Activated T-helper 17 cell treated with anti-CD3 and anti-CD28 coated beads, Interleukin-2, amount 50 U/mL, for 72 hours (primary cell): ENCODE results near the gene DSC2. TPM values are rescaled to one million over a fixed set of nuclear protein-coding genes. Genes with fewer than 3 reads are reported as not detected.

Experiments
- ATAC-seq: fragments of 150-1000 bp; cut with Tn5 transposase; replicated peaks from 2 replicates; pipeline ENCODE4 v1.10.0; 2021; ENCODE audit warnings: mild to moderate bottlenecking, moderate library complexity
- H3K27ac Mint-ChIP-seq: one replicate; pipeline ENCODE4 v1.8.0; 2022; ENCODE audit warnings: mixed read lengths
- H3K27me3 Mint-ChIP-seq: one replicate; pipeline ENCODE4 v1.8.0; 2022; ENCODE audit warnings: mixed read lengths
- H3K36me3 Mint-ChIP-seq: one replicate; pipeline ENCODE4 v1.8.0; 2022; ENCODE audit warnings: low read depth, mild to moderate bottlenecking, mixed read lengths
- H3K4me1 Mint-ChIP-seq: one replicate; pipeline ENCODE4 v1.8.0; 2022; ENCODE audit warnings: mixed read lengths
- H3K4me3 Mint-ChIP-seq: one replicate; pipeline ENCODE4 v1.8.0; 2022; ENCODE audit warnings: mild to moderate bottlenecking, mixed read lengths
- H3K9me3 Mint-ChIP-seq: one replicate; pipeline ENCODE4 v1.8.0; 2022; ENCODE audit warnings: mixed read lengths
- total RNA-seq, 2 donors: library from RNA; stranded (reverse); gene quantifications; one replicate each; pipeline ENCODE4 v1.2.3, GENCODE V29; 2022

The DSC2 gene
- total RNA-seq, 2 donors from 2014 or later, result not detected

DNA sequence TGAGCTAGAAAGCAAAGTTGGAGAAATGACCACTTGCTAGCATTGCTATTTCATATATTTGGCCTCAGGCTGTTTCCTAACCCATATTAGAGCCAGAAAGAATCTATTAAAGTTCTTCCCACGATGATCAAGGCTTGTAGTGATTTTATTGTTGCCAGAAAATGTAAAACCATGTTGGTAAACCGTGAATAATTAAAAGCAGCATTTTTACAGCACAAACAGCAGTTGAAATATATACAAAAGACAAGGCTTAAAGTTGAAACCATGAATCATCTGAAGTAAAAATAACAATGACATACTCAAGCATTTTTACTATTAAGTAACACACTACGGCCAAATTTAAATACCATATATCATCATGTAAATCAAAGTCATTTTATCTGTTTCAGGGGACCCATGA lies 32.0 kb downstream of the DSC2 start:
- Mint-ChIP-seq H3K9me3 (peaks cover 10% of the 10 kb centered on the region), H3K4me3 (no peak overlapping the region), H3K4me1 (no peaks in the 10 kb centered on the region), H3K36me3 (no peaks in the 10 kb centered on the region), H3K27me3 (no peaks in the 10 kb centered on the region), H3K27ac (no peak overlapping the region)
- no peak for ATAC-seq

DNA sequence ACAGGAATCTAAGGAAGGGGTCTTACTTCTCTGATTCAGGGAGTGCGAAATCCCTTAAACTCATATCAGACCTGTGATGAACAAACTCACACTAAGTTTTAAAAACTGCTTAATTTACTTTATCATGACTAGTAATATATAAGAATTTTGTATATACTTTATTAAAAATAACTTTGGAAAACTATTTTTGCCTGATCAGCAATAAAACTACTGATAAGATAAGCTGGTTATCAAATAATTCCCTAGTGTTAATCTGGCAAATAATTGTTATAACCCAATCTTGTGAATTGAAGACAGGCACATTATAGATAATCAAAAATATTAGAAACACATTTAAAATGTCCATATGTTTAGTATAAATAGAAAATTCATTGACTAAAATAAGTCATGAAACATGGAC lies 36.0 kb downstream of the DSC2 start:
- no peaks in the 10 kb centered on the region for H3K9me3 Mint-ChIP-seq
- ATAC-seq, result no peak
- no peaks in the 10 kb centered on the region for H3K27me3 Mint-ChIP-seq
- no peaks in the 10 kb centered on the region for H3K4me1 Mint-ChIP-seq
- H3K36me3 Mint-ChIP-seq, result no peaks in the 10 kb centered on the region
- H3K27ac Mint-ChIP-seq, result no peak overlapping the region
- no peak overlapping the region for H3K4me3 Mint-ChIP-seq

DNA sequence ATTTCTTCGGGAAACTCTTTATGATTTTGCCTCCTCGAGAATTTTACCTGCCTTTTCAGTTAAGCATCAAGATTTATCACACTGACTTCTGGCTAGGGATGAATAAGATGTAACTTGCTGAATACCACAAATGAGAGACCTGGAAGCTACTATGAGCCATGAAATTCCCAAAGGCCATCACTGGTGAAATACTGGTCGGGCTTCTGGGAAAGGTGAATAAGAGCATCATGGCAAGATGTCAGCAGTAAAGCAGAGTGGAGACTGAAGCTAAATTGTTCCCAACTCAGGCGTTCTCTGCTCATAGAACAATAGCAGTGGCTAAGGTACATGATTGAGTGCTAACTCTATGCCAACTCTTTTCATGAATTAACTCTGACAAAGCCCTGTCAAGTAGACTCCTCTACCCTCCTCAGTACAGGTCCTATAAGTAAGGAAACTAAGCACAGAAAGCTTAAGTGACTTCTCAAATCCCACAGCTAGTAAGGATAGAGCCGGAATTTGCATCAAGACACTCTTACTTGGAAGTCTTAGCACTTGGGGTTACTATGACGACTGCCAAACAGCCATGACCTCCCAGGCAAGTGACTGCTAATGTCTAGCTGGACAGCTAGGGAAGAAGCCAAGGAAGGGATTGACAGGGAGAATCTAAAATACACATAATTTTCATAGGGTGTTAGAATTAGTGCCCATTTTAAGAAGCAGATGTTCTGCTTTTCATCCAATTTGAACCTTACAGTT lies 37.0 kb downstream of the DSC2 start:
- Mint-ChIP-seq H3K9me3 (no peaks in the 10 kb centered on the region), H3K36me3 (no peaks in the 10 kb centered on the region), H3K4me3 (no peak overlapping the region), H3K27me3 (no peaks in the 10 kb centered on the region), H3K27ac (no peak overlapping the region), H3K4me1 (no peaks in the 10 kb centered on the region)
- no peak for ATAC-seq

DNA sequence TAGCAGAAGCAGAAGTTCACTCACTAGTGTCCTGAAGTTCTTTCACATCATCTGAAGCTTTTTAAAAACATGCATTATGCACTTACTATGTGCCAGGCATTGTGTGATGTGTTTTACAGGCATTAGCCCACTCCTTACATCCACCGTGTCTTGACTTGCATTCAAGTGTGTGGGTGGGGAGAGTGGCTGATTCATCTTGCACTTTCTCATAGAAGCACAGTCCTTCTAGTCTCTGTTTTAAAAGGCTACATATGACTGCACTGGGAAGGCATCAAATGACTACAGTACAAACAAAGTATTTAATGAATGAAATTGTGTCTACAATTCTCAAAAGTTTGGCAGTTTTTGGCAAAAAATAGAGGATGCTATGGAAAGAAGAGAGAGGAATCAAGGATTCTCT lies 38.1 kb downstream of the DSC2 start:
- ATAC-seq, result peak; percentile 47
- no peaks in the 10 kb centered on the region for H3K4me1 Mint-ChIP-seq
- H3K36me3 Mint-ChIP-seq, result no peaks in the 10 kb centered on the region
- no peaks in the 10 kb centered on the region for H3K27me3 Mint-ChIP-seq
- H3K9me3 Mint-ChIP-seq, result no peaks in the 10 kb centered on the region
- no peak overlapping the region for H3K27ac Mint-ChIP-seq
- H3K4me3 Mint-ChIP-seq, result no peak overlapping the region

DNA sequence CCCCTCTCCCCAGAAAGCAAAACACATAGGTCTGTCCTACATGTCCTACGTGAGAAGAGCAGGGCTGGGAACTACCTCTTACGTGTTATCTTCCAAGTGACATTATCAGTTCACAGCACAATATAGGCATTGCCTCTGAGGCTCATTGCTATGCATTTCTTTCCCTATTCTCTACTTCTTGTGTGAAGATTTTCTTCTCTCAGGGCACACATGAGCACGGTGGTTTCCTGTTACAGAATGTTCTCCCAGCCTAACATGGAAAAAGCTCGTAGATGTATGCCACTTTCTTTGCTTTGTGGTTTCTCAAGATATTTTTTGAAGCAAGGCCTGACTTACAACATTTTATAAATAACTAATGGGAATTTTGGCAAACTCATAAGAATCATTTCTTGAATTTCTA lies 40.3 kb downstream of the DSC2 start:
- Mint-ChIP-seq H3K27me3 (no peaks in the 10 kb centered on the region), H3K4me3 (no peak overlapping the region), H3K4me1 (no peaks in the 10 kb centered on the region), H3K36me3 (no peaks in the 10 kb centered on the region), H3K9me3 (no peaks in the 10 kb centered on the region), H3K27ac (no peak overlapping the region)
- ATAC-seq, result no peak

DNA sequence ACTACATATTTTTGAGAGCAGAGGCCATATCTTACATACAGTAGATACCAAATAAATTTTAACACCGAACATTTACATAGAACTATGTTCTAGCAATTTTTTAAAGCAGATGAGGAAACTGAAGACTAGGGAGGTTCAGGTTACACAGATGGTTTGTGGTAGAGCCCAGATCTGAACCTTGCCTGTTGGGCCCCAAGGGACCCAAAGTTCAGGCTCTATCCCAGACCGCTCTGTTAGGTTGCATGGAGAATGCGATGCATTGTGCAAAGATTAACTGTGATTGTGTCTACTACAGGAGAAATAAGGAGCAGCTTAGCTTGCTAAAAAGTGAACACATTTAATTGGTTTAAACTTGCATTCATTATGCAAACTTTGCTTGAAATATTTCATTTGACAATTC lies 43.3 kb downstream of the DSC2 start:
- no peak for ATAC-seq
- H3K36me3 Mint-ChIP-seq, result no peaks in the 10 kb centered on the region
- no peak overlapping the region for H3K4me3 Mint-ChIP-seq
- no peaks in the 10 kb centered on the region for H3K27me3 Mint-ChIP-seq
- H3K27ac Mint-ChIP-seq, result no peak overlapping the region
- H3K4me1 Mint-ChIP-seq, result no peaks in the 10 kb centered on the region
- peaks cover 7% of the 10 kb centered on the region for H3K9me3 Mint-ChIP-seq

DNA sequence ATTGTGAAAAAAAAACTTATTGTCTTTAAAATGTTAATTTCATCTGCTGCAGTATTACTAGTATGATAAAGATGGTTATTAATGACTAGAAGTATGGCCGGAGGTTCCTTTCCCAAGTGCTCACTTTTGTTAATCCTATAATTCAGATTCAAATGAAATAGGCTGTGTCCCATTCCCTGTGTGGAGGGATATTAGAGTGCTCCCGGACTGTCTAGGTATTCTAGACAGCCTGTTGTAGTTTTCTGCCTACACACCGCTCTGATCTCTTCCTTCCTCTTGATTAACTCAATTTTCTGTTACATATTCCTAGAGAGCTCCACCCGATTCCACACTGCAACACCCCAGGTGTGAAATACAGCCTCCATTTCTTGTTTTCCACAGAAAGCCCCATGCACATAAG lies 44.3 kb downstream of the DSC2 start:
- Mint-ChIP-seq H3K4me1 (no peaks in the 10 kb centered on the region), H3K27me3 (no peaks in the 10 kb centered on the region), H3K36me3 (no peaks in the 10 kb centered on the region), H3K4me3 (no peak overlapping the region), H3K9me3 (peaks cover 10% of the 10 kb centered on the region), H3K27ac (no peak overlapping the region)
- ATAC-seq, result no peak

DNA sequence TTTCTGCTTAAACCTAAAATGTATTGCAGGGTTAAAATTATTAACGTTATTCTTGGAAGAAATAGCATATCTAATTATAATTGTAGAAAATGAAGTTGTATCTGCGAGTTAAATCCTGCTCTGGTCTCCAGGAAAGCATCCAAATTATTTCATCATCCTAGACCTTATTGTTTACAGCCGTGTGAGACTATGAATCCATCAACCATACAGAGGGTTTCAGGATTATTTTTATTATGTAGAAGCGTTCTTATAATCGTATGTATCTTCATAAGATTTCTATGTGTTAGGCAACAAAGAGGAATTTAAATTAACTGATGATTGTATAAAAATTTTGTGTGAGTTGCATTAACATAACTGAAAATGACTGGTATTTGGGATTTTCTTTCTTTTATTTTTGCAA lies 45.2 kb downstream of the DSC2 start:
- H3K9me3 Mint-ChIP-seq, result peaks cover 18% of the 10 kb centered on the region
- H3K27me3 Mint-ChIP-seq, result no peaks in the 10 kb centered on the region
- no peaks in the 10 kb centered on the region for H3K4me1 Mint-ChIP-seq
- ATAC-seq, result no peak
- H3K27ac Mint-ChIP-seq, result no peak overlapping the region
- H3K4me3 Mint-ChIP-seq, result no peak overlapping the region
- H3K36me3 Mint-ChIP-seq, result no peaks in the 10 kb centered on the region

DNA sequence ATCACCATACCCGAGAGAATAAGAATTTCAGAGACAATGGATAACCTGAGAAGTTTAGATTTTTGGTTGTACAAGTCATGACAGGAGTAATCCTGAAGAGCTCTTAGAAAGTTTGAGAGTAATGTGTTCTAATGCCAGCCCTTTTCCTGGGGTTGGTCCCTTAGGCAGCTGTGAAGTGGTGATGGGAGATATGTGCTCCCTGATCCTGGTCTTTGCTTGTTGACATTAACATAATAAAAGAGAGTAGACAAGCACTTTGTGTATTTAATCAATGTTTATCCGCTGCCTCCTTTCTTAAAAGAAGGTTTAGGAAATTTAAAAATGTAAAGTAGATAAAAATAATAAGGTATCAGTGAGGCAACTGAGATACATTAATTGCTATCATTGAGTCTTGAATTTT lies 45.9 kb downstream of the DSC2 start:
- no peak for ATAC-seq
- no peak overlapping the region for H3K4me3 Mint-ChIP-seq
- no peak overlapping the region for H3K27ac Mint-ChIP-seq
- no peaks in the 10 kb centered on the region for H3K27me3 Mint-ChIP-seq
- H3K9me3 Mint-ChIP-seq, result peaks cover 19% of the 10 kb centered on the region
- no peaks in the 10 kb centered on the region for H3K36me3 Mint-ChIP-seq
- H3K4me1 Mint-ChIP-seq, result no peaks in the 10 kb centered on the region

DNA sequence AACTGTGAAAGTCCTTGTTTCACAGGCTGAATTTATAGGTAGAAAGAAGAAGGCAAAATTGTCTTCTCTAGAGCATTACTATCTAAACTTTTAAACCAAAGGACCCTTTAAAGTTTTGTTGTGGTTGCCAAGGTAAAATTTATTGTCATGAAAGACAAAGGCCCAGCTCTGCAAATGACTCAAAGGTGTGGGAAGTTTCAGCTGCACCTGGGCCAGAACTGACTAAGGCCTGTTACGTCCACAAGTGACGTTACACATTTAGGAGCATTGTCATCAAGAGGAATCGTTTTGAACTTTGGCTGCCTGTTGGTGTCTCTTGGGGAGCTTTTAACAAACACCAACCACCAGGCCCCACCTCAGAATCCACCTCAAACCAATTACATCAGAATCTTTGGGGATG lies 51.6 kb downstream of the DSC2 start:
- Mint-ChIP-seq H3K27me3 (no peaks in the 10 kb centered on the region), H3K36me3 (no peaks in the 10 kb centered on the region), H3K9me3 (peaks cover 23% of the 10 kb centered on the region), H3K27ac (no peak overlapping the region), H3K4me1 (no peaks in the 10 kb centered on the region), H3K4me3 (no peak overlapping the region)
- no peak for ATAC-seq

DNA sequence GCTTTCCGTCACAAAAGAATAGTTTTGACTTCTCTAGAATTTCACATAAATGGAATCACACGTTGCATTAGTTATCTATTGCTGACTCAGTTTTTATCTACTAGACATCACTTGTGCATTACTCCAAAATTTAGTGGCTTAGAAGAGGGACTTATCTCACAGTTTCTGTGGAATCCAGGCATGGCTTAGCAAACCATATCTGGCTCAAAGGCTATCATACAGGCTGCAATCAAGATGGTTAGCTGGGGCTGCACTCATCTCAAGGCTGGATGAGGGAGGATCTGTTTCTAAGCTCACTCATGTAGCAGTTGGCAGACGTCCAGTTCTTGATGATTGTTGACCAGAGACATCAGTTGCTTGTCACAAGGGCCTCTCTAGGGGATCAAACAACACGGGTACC lies 53.0 kb downstream of the DSC2 start:
- Mint-ChIP-seq H3K27me3 (no peaks in the 10 kb centered on the region), H3K4me3 (no peak overlapping the region), H3K36me3 (no peaks in the 10 kb centered on the region), H3K4me1 (no peaks in the 10 kb centered on the region), H3K9me3 (peaks cover 21% of the 10 kb centered on the region), H3K27ac (no peak overlapping the region)
- no peak for ATAC-seq

DNA sequence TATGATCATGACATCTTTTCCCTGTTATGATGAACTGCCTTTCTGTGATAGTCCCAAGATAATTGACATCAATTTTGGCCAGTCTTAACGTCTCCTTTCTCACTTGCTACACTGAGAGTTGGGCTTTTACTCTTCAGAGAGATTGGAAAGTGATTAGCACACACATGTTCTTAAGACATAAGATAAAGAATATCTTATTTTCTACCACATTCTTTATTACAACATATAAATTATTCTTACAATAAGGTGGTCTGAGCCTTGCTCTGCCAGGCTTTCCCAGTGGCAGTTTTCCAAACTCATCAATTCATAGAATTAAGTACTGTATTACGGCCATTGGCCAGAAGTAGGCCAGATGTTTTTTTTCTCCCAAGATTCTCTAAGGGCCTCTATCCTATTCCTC lies 54.0 kb downstream of the DSC2 start:
- peaks cover 21% of the 10 kb centered on the region for H3K9me3 Mint-ChIP-seq
- H3K27ac Mint-ChIP-seq, result no peak overlapping the region
- H3K36me3 Mint-ChIP-seq, result no peaks in the 10 kb centered on the region
- no peak for ATAC-seq
- H3K4me3 Mint-ChIP-seq, result no peak overlapping the region
- peaks cover 3% of the 10 kb centered on the region for H3K27me3 Mint-ChIP-seq
- no peaks in the 10 kb centered on the region for H3K4me1 Mint-ChIP-seq

DNA sequence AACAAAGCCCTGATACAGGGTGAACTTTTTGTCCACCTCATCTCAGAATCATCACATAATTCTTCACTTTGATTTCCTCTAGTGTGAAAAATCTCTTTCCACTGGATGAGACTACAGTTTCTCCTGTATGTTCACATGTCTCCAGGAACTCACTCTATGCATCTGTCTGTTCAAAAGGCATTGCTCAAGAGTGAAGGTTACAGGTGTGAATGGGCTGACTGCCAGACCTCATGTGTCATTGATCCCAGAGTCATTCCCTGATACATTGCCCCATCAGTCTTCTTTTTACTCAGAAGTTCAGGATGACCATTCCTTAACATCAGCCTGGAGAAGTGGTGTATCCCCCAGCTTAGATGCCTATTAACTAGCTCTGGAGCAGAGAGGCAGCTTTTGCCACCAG lies 55.3 kb downstream of the DSC2 start:
- Mint-ChIP-seq H3K9me3 (peaks cover 9% of the 10 kb centered on the region), H3K4me3 (no peak overlapping the region), H3K27ac (no peak overlapping the region), H3K27me3 (peaks cover 7% of the 10 kb centered on the region), H3K4me1 (no peaks in the 10 kb centered on the region), H3K36me3 (no peaks in the 10 kb centered on the region)
- ATAC-seq, result no peak

DNA sequence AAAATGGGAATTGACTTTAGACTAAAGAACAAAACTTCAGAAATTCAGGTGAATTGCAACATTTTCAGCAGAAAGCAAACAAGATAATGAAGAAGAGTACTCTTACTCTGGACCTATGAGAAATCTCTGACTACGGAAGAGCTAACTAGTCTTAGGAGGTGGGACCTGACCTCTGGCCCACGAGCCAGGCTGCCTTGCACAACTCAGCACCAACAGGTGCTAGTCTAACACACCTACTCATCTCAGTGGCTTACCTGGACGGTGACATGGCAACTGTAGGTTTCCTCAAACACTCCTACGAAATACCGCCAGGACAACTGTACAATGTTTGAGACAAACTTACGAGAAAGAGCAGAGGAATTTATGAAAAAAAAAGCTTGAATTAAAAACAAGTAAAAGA lies 56.6 kb downstream of the DSC2 start:
- no peaks in the 10 kb centered on the region for H3K4me1 Mint-ChIP-seq
- H3K4me3 Mint-ChIP-seq, result no peak overlapping the region
- H3K27me3 Mint-ChIP-seq, result peaks cover 16% of the 10 kb centered on the region
- ATAC-seq, result no peak
- H3K36me3 Mint-ChIP-seq, result no peaks in the 10 kb centered on the region
- no peak overlapping the region for H3K27ac Mint-ChIP-seq
- H3K9me3 Mint-ChIP-seq, result peaks cover 9% of the 10 kb centered on the region

DNA sequence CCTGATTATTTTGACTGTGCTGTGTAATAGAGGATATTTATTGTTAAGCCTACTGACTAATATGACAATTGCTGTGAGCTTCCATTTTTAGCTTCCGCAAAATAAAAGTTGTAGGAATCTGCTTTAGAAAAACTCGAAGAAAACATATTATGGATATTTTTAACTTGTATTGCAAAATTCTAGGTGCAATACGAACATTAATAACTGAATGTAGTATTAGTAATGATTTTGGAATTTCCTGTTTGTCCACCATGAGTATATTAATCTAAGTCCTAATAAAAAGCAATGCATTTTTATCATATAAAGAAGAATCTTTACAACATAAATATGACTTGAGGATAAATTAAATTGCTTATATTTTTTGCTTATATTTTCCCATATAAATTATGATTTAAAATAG lies 57.3 kb downstream of the DSC2 start:
- no peaks in the 10 kb centered on the region for H3K36me3 Mint-ChIP-seq
- no peak overlapping the region for H3K27ac Mint-ChIP-seq
- no peaks in the 10 kb centered on the region for H3K4me1 Mint-ChIP-seq
- peaks cover 9% of the 10 kb centered on the region for H3K9me3 Mint-ChIP-seq
- no peak overlapping the region for H3K4me3 Mint-ChIP-seq
- peaks cover 19% of the 10 kb centered on the region for H3K27me3 Mint-ChIP-seq
- no peak for ATAC-seq

DNA sequence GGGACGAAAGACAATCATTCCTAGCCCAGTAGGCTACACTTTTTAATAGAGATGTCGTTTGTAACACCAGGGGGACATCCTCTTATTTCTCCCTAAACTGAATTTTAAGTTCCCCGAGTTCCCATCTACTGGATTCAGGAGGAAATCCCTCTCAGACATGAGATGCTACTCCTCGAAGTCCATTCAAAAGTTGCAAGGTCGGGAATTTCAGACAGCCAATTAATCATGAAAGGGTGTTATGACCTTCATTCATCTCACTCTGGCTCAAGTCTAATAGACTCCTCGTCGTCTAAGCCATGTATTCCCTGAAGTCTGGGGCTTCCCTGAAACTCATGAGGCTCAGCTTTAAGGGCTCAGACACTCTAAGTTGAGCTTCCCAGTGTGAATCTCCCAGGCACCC lies 58.5 kb downstream of the DSC2 start:
- H3K4me3 Mint-ChIP-seq, result no peak overlapping the region
- no peak for ATAC-seq
- peaks cover 9% of the 10 kb centered on the region for H3K9me3 Mint-ChIP-seq
- H3K4me1 Mint-ChIP-seq, result no peaks in the 10 kb centered on the region
- no peak overlapping the region for H3K27ac Mint-ChIP-seq
- no peaks in the 10 kb centered on the region for H3K36me3 Mint-ChIP-seq
- H3K27me3 Mint-ChIP-seq, result peaks cover 19% of the 10 kb centered on the region
